ENCODE data around the gene PALB2. TPM values are rescaled to one million over a fixed set of nuclear protein-coding genes. Genes with fewer than 3 reads are reported as not detected.
"Not testable (repeated sequence)": the region's sequence is repeated elsewhere in the genome, so short reads cannot be mapped to it uniquely, and the experiment has no call there.

The PALB2 gene
- total RNA-seq, 5 donors from 2014 or later (not counting 1 experiment from before 2014, with no cell fraction given) = 7.9 to 13.1 (median 12.5) TPM

GRCh38 chr16:23631874-23632273 is 9.2 kb downstream of the PALB2 start:
- H3K9me3 ChIP-seq; H3K27me3 ChIP-seq (replicated peaks in 1 of 2; ENCODE audit: control insufficient read depth in 2 of 2, extremely low read depth in 1 of 2, insufficient read depth in 2 of 2, low read length in 1 of 2); ATAC-seq (replicated peaks in 1 of 4); H3K27ac ChIP-seq (ENCODE audit: low read length); H3K27ac Mint-ChIP-seq; DNase-seq; POLR2A ChIA-PET; H3K4me3 Mint-ChIP-seq; H3K4me3 ChIP-seq (ENCODE audit: control insufficient read depth in 1 of 2, extremely low read depth in 1 of 2, low read length in 1 of 2); H3K9me3 Mint-ChIP-seq; CTCF ChIA-PET; H3K27me3 Mint-ChIP-seq; H3K4me1 ChIP-seq (ENCODE audit: control insufficient read depth in 1 of 2, extremely low read depth in 1 of 2, insufficient read depth in 2 of 2, low read length in 2 of 2); H3K4me1 Mint-ChIP-seq: not testable (repeated sequence)
- peaks cover 48% of the 10 kb centered on the region for H3K36me3 Mint-ChIP-seq
- peaks cover 0 to 32% of the 10 kb centered on the region in 2 donors for H3K36me3 ChIP-seq (ENCODE audit: control insufficient read depth in 2 of 2, extremely low read depth in 1 of 2, insufficient read depth in 1 of 2, low read length in 1 of 2)
- no CpG with 5 or more reads among the region's 3 CpGs for WGBS (ENCODE audit: insufficient coverage)

- no peaks in the 10 kb centered on the region for H3K9me3 ChIP-seq
- H3K27ac Mint-ChIP-seq = no peak overlapping the region
- H3K4me3 ChIP-seq (ENCODE audit: control insufficient read depth in 1 of 2, extremely low read depth in 1 of 2, low read length in 1 of 2) = no peak overlapping the region
- H3K27me3 ChIP-seq (replicated peaks in 1 of 2; ENCODE audit: control insufficient read depth in 2 of 2, extremely low read depth in 1 of 2, insufficient read depth in 2 of 2, low read length in 1 of 2) = no peaks in the 10 kb centered on the region
- peaks cover 41% of the 10 kb centered on the region for H3K36me3 Mint-ChIP-seq
- H3K4me3 Mint-ChIP-seq = no peak overlapping the region
- H3K27ac ChIP-seq (ENCODE audit: low read length) = no peak overlapping the region
- WGBS (ENCODE audit: insufficient coverage) = 88% methylated on average over 3 of the region's 8 CpGs
- no peaks in the 10 kb centered on the region for H3K4me1 ChIP-seq (ENCODE audit: control insufficient read depth in 1 of 2, extremely low read depth in 1 of 2, insufficient read depth in 2 of 2, low read length in 2 of 2)
- DNase-seq (no peak), ATAC-seq (replicated peaks in 1 of 4) (no peak)
- peaks cover 0 to 28% of the 10 kb centered on the region in 2 donors for H3K36me3 ChIP-seq (ENCODE audit: control insufficient read depth in 2 of 2, extremely low read depth in 1 of 2, insufficient read depth in 1 of 2, low read length in 1 of 2)
- peaks cover 3 to 7% (median 4%) of the 10 kb centered on the region in 3 donors for H3K4me1 Mint-ChIP-seq
- no peaks in the 10 kb centered on the region for H3K27me3 Mint-ChIP-seq
- ChIA-PET POLR2A (no interaction called here), CTCF (no interaction called here)
- no peaks in the 10 kb centered on the region for H3K9me3 Mint-ChIP-seq
Measured at GRCh38 chr16:23629516-23629915, 11.6 kb downstream of the PALB2 start.

GRCh38 chr16:23624092-23624491 is 17.0 kb downstream of the PALB2 start:
- DNase-seq = no peak
- ChIA-PET POLR2A (no interaction called here), CTCF (no interaction called here)
- H3K4me3 ChIP-seq (ENCODE audit: control insufficient read depth in 1 of 2, extremely low read depth in 1 of 2, low read length in 1 of 2) = no peak overlapping the region
- H3K27me3 ChIP-seq (replicated peaks in 1 of 2; ENCODE audit: control insufficient read depth in 2 of 2, extremely low read depth in 1 of 2, insufficient read depth in 2 of 2, low read length in 1 of 2) = no peaks in the 10 kb centered on the region
- H3K27ac ChIP-seq (ENCODE audit: low read length) = no peak overlapping the region
- H3K4me3 Mint-ChIP-seq = no peak overlapping the region
- no peak overlapping the region for H3K27ac Mint-ChIP-seq
- H3K4me1 ChIP-seq (ENCODE audit: control insufficient read depth in 1 of 2, extremely low read depth in 1 of 2, insufficient read depth in 2 of 2, low read length in 2 of 2) = no peaks in the 10 kb centered on the region
- H3K9me3 Mint-ChIP-seq = no peaks in the 10 kb centered on the region
- H3K27me3 Mint-ChIP-seq = no peaks in the 10 kb centered on the region
- H3K9me3 ChIP-seq = no peaks in the 10 kb centered on the region
- H3K36me3 ChIP-seq (ENCODE audit: control insufficient read depth in 2 of 2, extremely low read depth in 1 of 2, insufficient read depth in 1 of 2, low read length in 1 of 2) = peaks cover 7 to 46% of the 10 kb centered on the region in 2 donors
- H3K4me1 Mint-ChIP-seq = no peaks in the 10 kb centered on the region
- H3K36me3 Mint-ChIP-seq = peaks cover 52% of the 10 kb centered on the region
- no peak for ATAC-seq (replicated peaks in 1 of 4)

- Mint-ChIP-seq H3K4me1 (no peaks in the 10 kb centered on the region), H3K4me3 (no peak overlapping the region), H3K27me3 (no peaks in the 10 kb centered on the region), H3K36me3 (peaks cover 34% of the 10 kb centered on the region), H3K27ac (no peak overlapping the region), H3K9me3 (no peaks in the 10 kb centered on the region)
- no peaks in the 10 kb centered on the region for H3K27me3 ChIP-seq (replicated peaks in 1 of 2; ENCODE audit: control insufficient read depth in 2 of 2, extremely low read depth in 1 of 2, insufficient read depth in 2 of 2, low read length in 1 of 2)
- H3K4me1 ChIP-seq (ENCODE audit: control insufficient read depth in 1 of 2, extremely low read depth in 1 of 2, insufficient read depth in 2 of 2, low read length in 2 of 2) = no peaks in the 10 kb centered on the region
- H3K27ac ChIP-seq (ENCODE audit: low read length) = no peak overlapping the region
- WGBS (ENCODE audit: insufficient coverage) = 98% methylated on average over 6 of the region's 9 CpGs
- no peaks in the 10 kb centered on the region for H3K9me3 ChIP-seq
- peaks cover 7 to 34% of the 10 kb centered on the region in 2 donors for H3K36me3 ChIP-seq (ENCODE audit: control insufficient read depth in 2 of 2, extremely low read depth in 1 of 2, insufficient read depth in 1 of 2, low read length in 1 of 2)
- H3K4me3 ChIP-seq (ENCODE audit: control insufficient read depth in 1 of 2, extremely low read depth in 1 of 2, low read length in 1 of 2) = no peak overlapping the region
- ChIA-PET CTCF (no interaction called here), POLR2A (no interaction called here)
- DNase-seq = no peak
- ATAC-seq (replicated peaks in 1 of 4) = no peak
Measured at GRCh38 chr16:23615805-23616204, 25.3 kb downstream of the PALB2 start.

- Histone ChIP-seq H3K27me3 (replicated peaks in 1 of 2; ENCODE audit: control insufficient read depth in 2 of 2, extremely low read depth in 1 of 2, insufficient read depth in 2 of 2, low read length in 1 of 2) (no peaks in the 10 kb centered on the region), H3K4me1 (ENCODE audit: control insufficient read depth in 1 of 2, extremely low read depth in 1 of 2, insufficient read depth in 2 of 2, low read length in 2 of 2) (no peaks in the 10 kb centered on the region), H3K36me3 (ENCODE audit: control insufficient read depth in 2 of 2, extremely low read depth in 1 of 2, insufficient read depth in 1 of 2, low read length in 1 of 2) (peaks cover 0 to 26% of the 10 kb centered on the region in 2 donors), H3K9me3 (no peaks in the 10 kb centered on the region), H3K4me3 (ENCODE audit: control insufficient read depth in 1 of 2, extremely low read depth in 1 of 2, low read length in 1 of 2) (no peak overlapping the region), H3K27ac (ENCODE audit: low read length) (no peak overlapping the region)
- POLR2A ChIA-PET = no interaction called here
- no peak for DNase-seq
- ATAC-seq (replicated peaks in 1 of 4) = no peak
- Mint-ChIP-seq H3K27ac (no peak overlapping the region), H3K36me3 (peaks cover 21% of the 10 kb centered on the region), H3K4me3 (no peak overlapping the region), H3K9me3 (no peaks in the 10 kb centered on the region), H3K27me3 (no peaks in the 10 kb centered on the region), H3K4me1 (no peaks in the 10 kb centered on the region)
- CTCF ChIA-PET = interaction anchor here in 1 of 2 donors (0.7 kb wide), 1 partner anchor 436 kb away, joined by 3 read pairs; no protein-coding TSS in a partner anchor
- WGBS (ENCODE audit: insufficient coverage) = 100% methylated on average over 1 of the region's 3 CpGs
Measured at GRCh38 chr16:23611936-23612335, 29.2 kb downstream of the PALB2 start.

GRCh38 chr16:23610905-23611304 is 30.2 kb downstream of the PALB2 start:
- H3K4me3 Mint-ChIP-seq; H3K27ac ChIP-seq (ENCODE audit: low read length); ATAC-seq (replicated peaks in 1 of 4); H3K27ac Mint-ChIP-seq; H3K4me1 Mint-ChIP-seq; H3K27me3 Mint-ChIP-seq; POLR2A ChIA-PET; H3K9me3 ChIP-seq; H3K9me3 Mint-ChIP-seq; H3K27me3 ChIP-seq (replicated peaks in 1 of 2; ENCODE audit: control insufficient read depth in 2 of 2, extremely low read depth in 1 of 2, insufficient read depth in 2 of 2, low read length in 1 of 2); DNase-seq; H3K4me3 ChIP-seq (ENCODE audit: control insufficient read depth in 1 of 2, extremely low read depth in 1 of 2, low read length in 1 of 2); H3K4me1 ChIP-seq (ENCODE audit: control insufficient read depth in 1 of 2, extremely low read depth in 1 of 2, insufficient read depth in 2 of 2, low read length in 2 of 2): not testable (repeated sequence)
- peaks cover 16% of the 10 kb centered on the region for H3K36me3 Mint-ChIP-seq
- WGBS (ENCODE audit: insufficient coverage) = no CpG with 5 or more reads among the region's 6 CpGs
- H3K36me3 ChIP-seq (ENCODE audit: control insufficient read depth in 2 of 2, extremely low read depth in 1 of 2, insufficient read depth in 1 of 2, low read length in 1 of 2) = peaks cover 0 to 26% of the 10 kb centered on the region in 2 donors
- CTCF ChIA-PET = interaction anchor here in 1 of 2 donors (0.6 kb wide), 1 partner anchor 53 kb away, joined by 4 read pairs; no protein-coding TSS in a partner anchor

GRCh38 chr16:23609929-23610328 is 31.2 kb downstream of the PALB2 start:
- ChIA-PET CTCF (interaction anchor here in 1 of 2 donors (0.5 kb wide), 1 partner anchor 93 kb away, joined by 9 read pairs; no protein-coding TSS in a partner anchor), POLR2A (no interaction called here)
- Histone ChIP-seq H3K27me3 (replicated peaks in 1 of 2; ENCODE audit: control insufficient read depth in 2 of 2, extremely low read depth in 1 of 2, insufficient read depth in 2 of 2, low read length in 1 of 2) (no peaks in the 10 kb centered on the region), H3K9me3 (no peaks in the 10 kb centered on the region), H3K36me3 (ENCODE audit: control insufficient read depth in 2 of 2, extremely low read depth in 1 of 2, insufficient read depth in 1 of 2, low read length in 1 of 2) (peaks cover 0 to 31% of the 10 kb centered on the region in 2 donors), H3K4me1 (ENCODE audit: control insufficient read depth in 1 of 2, extremely low read depth in 1 of 2, insufficient read depth in 2 of 2, low read length in 2 of 2) (no peaks in the 10 kb centered on the region), H3K27ac (ENCODE audit: low read length) (no peak overlapping the region), H3K4me3 (ENCODE audit: control insufficient read depth in 1 of 2, extremely low read depth in 1 of 2, low read length in 1 of 2) (no peak overlapping the region)
- DNase-seq (no peak), ATAC-seq (replicated peaks in 1 of 4) (no peak)
- H3K36me3 Mint-ChIP-seq = peaks cover 15% of the 10 kb centered on the region
- H3K4me3 Mint-ChIP-seq = no peak overlapping the region
- no peak overlapping the region for H3K27ac Mint-ChIP-seq
- no peaks in the 10 kb centered on the region for H3K9me3 Mint-ChIP-seq
- WGBS (ENCODE audit: insufficient coverage) = no CpG with 5 or more reads among the region's 1 CpG
- H3K4me1 Mint-ChIP-seq = no peaks in the 10 kb centered on the region
- no peaks in the 10 kb centered on the region for H3K27me3 Mint-ChIP-seq

Measured in T-cell (primary cell).